HG03103 (cell line): ENCODE data around the gene MRPL54.

ENCODE experiments used
- ATAC-seq: cut with Tn5 transposase; IDR thresholded peaks from one replicate; pipeline ENCODE4 v1.9.1; 2021; ENCODE audit warnings: low read depth; ENCODE audit not compliant: unreplicated experiment

The MRPL54 gene

DNA sequence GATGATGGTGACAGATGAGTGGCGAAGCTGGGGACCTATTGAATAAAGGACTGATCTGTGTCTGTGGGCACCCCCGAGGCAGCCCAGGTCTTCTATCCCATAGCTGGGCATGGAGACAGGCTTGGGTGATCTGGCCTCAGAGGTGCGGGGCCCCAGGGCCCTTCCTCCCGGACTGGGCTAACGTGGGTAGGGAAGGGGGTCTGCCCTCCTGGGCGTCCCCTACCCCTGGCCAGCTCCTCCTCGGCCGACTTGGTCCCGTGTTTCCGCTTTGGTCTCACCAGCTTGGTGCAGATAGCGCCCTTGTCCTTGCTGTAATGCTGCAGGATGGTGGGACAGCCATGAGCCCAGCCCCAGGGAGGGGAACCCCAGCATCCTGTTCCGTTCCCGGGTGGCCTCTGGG is 20.4 kb downstream of the MRPL54 start:
- no peak for ATAC-seq

DNA sequence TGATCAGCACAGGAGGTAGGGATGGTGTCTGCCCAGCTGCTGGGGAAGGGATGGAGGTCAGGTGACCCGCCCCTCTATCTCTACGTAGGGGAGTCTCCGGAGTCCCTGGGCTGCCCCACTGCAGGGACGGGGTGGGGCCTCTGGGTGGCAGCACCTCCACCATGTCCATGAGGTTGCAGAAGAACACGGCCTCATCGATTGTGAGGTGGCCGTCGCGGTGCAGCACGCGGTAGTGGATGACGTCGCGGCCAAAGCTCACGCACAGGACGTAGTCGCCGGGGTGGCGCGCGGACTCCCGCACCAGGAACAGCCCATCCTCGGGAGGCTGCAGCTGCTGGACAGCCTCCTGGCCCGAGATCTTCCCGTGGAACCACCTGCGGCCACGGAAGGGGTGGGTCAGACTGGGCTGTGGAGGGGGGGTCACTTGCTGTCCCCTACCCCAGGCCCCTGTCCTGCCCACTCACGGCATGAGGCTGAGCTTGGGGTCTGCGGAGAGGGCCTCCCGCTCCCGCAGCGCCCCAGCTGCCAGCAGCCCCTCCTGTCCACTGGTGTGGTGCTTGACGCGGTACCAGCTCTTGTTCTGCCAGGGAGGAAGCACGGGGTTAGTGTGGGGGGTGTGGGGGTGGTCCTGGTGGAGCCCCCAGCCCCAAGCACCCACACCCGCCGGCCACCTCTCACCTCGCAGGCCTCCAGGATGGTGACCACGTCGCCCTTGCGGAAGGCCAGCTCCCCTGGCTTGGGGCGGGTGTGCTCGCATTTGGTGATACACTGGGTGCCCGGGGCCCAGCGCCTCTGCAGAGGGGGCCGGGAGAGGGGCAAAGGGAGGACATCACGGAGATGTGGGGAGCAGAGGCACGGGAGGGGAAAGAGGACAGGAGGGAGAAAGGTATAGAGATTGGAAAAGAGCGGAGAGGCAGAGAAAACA is 21.4 kb downstream of the MRPL54 start:
- no peak for ATAC-seq

GRCh38 chr19:3784607-3785450 is 22.3 kb downstream of the MRPL54 start:
- no peak for ATAC-seq

DNA sequence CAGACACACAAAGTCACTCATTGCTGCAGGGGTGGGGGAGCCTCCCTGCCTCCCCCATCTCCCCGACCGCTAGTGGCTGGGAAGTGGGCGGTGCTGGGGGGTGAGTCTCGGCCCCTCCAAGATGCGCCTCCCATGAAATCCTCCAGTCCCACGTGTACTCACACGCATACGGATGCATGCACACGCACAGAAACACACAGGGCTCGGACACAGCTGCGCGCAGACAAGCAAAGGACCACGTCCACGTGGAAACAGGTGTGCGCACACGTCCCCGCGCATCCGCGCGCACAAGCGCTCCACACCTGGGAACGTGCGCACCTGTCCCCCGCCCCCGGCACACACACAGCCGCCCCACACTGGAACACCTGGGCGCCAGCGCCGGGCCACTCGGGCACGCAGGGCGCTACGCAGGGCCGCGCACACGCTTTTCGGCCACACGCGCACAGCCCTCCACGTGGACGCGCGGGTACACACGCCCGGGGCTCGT is 23.0 kb downstream of the MRPL54 start:
- ATAC-seq: no peak

DNA sequence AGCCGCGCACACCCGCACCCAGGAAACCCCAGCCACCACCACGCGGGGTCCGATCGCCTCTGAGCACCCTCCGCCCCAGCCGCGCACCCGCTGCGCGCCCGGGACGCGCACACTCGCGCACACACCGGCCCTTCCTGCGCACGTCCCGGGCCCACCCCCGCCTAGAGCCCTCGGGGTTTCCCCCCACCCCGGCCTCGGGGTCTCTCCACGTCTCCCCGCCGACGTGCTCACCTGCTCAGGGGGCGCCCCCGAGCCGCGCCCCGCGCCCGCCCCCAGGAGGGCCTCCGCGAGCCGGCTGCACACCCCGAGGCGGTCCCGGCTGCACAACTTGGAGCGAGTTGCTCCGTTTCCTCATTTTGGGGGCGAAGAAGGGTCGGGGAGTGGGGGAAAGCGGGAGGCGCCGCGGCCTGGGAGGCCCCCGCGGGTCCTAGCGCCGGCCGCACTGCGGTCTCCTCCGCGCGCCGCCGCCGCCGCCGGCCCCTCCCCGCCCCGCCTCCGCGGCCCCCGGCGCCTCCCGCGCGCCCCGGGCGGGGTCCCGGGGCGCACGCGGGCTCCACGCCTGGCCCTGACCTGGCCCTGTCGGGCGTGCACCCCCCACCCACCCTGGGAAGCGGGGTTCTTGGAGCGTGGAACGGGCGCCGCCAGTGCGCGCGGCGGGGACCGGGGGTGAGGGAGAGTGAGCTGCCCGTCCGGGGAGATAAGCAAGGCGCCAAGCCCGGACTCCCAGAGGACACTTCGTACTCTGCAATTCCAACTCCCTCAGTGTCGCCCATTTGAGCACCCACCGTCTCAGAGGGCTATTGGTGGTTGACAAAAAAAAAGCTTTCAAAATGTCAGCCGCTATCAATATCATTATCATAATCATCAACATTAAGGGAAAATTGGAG is 23.7 kb downstream of the MRPL54 start, which contains the start of gene MATK:
Gene MATK, minus strand, starts transcription at position 444 of the 887 bp plus-strand sequence. CDS start 1,246 bp downstream, outside the sequence.
- no peak for ATAC-seq

GRCh38 chr19:3788996-3789778 is 26.7 kb downstream of the MRPL54 start:
- no peak for ATAC-seq

- ATAC-seq: no peak
Observed at GRCh38 chr19:3790209-3790734, 27.8 kb downstream of the MRPL54 start.

- ATAC-seq: no peak
Observed at GRCh38 chr19:3790941-3791340, 28.5 kb downstream of the MRPL54 start.

DNA sequence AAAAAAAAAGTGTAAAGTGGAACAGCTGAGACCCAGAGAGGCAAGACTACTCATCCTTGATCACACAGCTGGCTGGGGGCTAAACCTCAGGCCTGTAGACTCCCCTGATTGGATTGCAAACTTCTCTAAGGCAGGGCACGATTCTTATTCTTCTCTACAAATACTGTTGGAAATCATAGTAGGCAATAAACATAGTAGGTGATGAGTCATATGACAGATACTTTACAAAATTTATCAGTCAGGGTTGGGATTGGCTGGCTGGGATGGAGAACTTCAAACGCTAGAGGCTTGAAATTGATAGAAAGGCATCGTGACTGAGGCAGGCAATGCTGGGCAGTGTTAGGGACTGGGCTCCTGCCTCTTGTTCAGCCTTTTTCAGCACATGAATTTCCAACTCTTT is 29.6 kb downstream of the MRPL54 start:
- ATAC-seq: no peak

DNA sequence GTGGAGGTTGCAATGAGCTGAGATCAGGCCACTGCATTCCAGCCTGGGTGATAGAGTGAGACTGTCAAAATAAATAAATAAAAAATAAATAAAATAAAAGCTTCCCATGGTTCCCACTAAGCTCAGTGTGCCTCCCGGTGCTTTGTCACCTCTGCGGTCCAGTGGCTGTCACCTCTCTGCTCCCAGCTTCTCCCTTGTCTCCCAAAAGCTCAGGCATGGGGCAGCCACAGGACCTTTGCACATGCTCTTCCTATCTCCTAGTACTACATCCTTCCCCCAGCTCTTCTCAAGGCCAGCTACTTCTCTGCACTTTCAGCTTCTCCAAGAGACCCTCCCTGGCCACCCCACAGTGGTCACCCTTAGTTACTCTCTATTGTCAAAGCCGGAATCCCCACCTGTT is 31.3 kb downstream of the MRPL54 start:
- ATAC-seq: no peak

DNA sequence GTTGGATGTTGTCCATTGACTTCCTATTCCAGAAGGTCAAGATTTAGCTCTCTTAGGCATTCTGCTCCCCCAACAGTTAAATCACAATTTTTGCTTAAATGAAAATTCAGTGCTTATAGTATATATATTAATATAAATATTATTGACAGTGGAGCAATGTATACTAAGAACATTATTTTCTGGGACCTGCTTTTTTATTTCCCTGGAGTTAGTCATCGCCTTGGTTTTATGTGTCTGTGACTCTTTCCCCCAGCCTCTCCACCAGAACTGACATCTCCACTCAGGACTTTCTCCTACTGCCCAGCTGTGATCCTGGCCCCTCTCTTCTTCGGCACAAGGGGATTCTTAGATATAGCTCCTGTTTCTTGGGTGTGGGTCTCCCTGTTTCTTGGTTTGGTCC is 33.9 kb downstream of the MRPL54 start:
- no peak for ATAC-seq

DNA sequence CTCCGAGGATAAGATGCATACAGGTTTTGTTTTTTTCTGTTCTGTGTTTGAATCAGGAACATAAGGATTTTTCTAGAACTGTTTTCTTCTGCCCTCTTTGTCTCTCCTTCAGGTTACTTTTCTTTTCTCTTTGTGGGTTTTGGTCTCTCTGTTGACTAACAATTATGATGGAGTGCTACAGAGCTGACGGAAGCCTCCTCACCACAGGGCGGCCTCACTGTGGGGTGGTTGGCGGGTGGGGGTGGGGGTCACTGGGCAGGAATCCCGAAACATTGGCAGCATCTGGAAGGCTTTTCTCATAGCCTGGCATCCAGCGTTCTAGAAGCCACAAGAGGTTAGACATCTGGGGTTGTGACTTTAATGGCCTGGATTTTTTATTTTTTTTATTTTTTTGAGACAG is 35.7 kb downstream of the MRPL54 start:
- no peak for ATAC-seq

GRCh38 chr19:3800996-3801395 is 38.5 kb downstream of the MRPL54 start:
- ATAC-seq: no peak

DNA sequence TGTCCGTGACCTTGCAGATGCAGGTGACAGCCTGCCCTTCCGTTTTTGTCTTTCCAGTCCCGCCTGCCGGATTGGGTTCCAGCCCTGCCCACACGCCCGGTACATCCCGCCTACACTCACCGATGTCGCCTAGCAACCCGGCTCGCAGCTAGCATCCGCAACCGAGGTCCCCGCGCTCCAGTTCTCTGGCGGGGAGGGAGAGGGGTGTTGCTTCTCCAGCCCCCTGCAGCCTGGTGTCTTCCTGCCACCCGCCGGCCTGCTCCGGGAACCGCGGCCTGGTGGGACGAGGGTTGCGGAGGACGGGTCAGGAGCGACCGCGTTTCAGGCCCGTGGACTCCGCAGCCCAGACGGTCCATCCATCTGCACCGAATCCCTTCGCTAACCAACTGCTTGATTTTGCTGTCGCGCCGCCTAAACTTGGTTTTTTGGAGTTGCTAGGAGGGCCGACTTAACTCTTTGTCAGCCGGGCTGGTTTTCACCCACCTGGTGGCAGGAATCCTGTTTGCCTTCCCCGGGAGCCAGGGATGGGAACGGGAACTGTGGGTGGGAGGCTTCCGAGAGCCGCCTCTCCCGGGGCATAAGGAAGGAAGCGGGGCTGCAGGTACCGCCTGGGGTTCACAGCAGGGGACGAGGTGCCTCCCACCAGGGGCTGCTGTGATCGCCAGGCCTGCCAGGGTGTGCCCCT is 39.1 kb downstream of the MRPL54 start:
- ATAC-seq: no peak

- ATAC-seq: no peak
Observed at GRCh38 chr19:3803114-3803888, 40.8 kb downstream of the MRPL54 start.

- ATAC-seq: no peak
Observed at GRCh38 chr19:3803986-3804385, 41.5 kb downstream of the MRPL54 start.

DNA sequence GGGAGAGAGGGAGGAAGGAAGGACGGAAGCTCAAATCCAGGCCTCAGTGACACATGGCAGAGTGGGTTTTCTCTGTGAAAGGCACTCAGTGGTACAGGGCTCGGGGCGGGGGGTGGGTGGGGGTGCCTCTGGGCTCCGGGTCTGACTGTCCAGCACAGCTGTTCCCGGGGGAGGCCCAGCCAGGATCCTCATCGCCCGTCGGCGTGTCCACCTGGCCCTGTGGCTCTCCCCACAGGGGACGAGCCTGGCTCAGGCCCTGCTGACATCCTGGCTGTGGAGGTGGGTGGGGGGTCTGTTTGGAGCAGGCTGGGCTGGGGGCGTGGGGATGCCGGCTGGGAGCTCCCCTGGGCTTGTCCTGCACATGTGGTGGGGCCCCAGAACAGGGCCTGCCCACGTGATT is 41.9 kb downstream of the MRPL54 start:
- ATAC-seq: no peak

DNA sequence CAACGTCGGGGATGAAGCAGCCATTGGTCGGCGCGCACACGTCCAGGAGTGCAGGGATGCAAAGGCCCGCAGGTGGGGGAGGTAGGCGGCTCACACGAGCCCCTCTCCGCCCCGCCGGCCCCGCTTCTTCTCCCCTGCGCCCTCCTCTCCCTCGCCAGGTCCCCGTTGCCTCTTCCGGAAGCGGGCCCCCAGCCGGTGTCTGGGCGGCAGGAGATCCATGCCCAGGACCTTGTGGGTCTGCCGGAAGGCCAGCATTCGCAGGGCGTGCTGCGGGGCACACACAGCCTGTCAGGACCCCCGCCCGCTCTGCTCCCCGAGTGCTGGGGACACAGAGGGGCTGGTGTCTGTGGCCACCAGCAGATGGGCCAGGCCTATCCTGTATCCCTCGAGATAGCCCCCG is 43.4 kb downstream of the MRPL54 start:
- no peak for ATAC-seq
